Hepatocyte (in vitro differentiated cells): ENCODE results near the gene WNK2. TPM values are rescaled to one million over a fixed set of nuclear protein-coding genes. Genes with fewer than 3 reads are reported as not detected.

ENCODE experiments used
- DNase-seq: peaks from one replicate; pipeline ENCODE4 v3.0.0-alpha.2; 2016; ENCODE audit warnings: low spot score
- H2AFZ ChIP-seq: fragments of 200-600 bp; sonication (generic); 2 replicates; pipeline ENCODE4 v1.6.0; 2016; ENCODE audit warnings: antibody characterized with exemption, mild to moderate bottlenecking
- H3K27ac ChIP-seq: fragments of 200-600 bp; sonication (generic); 2 replicates; pipeline ENCODE4 v1.5.1; 2016; ENCODE audit warnings: mild to moderate bottlenecking
- H3K27me3 ChIP-seq: fragments of 200-600 bp; sonication (generic); 2 replicates; pipeline ENCODE4 v1.6.1; 2016
- H3K36me3 ChIP-seq: fragments of 200-600 bp; sonication (generic); replicated peaks from 2 replicates; pipeline ENCODE4 v1.5.1; 2016; ENCODE audit warnings: low read depth; ENCODE audit not compliant: insufficient read depth
- H3K4me1 ChIP-seq: fragments of 200-600 bp; sonication (generic); 2 replicates; pipeline ENCODE4 v1.5.1; 2016; ENCODE audit warnings: mild to moderate bottlenecking, moderate library complexity; ENCODE audit not compliant: insufficient read depth
- H3K4me2 ChIP-seq: fragments of 200-600 bp; sonication (generic); 2 replicates; pipeline ENCODE4 v1.6.0; 2016
- H3K4me3 ChIP-seq: fragments of 200-600 bp; sonication (generic); 2 replicates; pipeline ENCODE4 v1.5.1; 2016; ENCODE audit warnings: mild to moderate bottlenecking
- H3K79me2 ChIP-seq: fragments of 200-600 bp; sonication (generic); 2 replicates; pipeline ENCODE4 v1.6.0; 2017; ENCODE audit warnings: mild to moderate bottlenecking
- H3K9me2 ChIP-seq: fragments of 200-600 bp; sonication (generic); replicated peaks from 2 replicates; pipeline ENCODE4 v1.6.0; 2017; ENCODE audit warnings: mild to moderate bottlenecking; ENCODE audit not compliant: insufficient read depth
- H3K9me3 ChIP-seq: fragments of 200-600 bp; sonication (generic); 2 replicates; pipeline ENCODE4 v1.5.1; 2016; ENCODE audit warnings: low read depth, mild to moderate bottlenecking
- H4K20me1 ChIP-seq: fragments of 200-600 bp; sonication (generic); 2 replicates; pipeline ENCODE4 v1.6.0; 2016; ENCODE audit warnings: mild to moderate bottlenecking; ENCODE audit not compliant: insufficient read depth, poor library complexity, severe bottlenecking
- CTCF ChIP-seq: fragments of 200-600 bp; sonication (generic); IDR thresholded peaks from 2 replicates; pipeline ENCODE4 v1.5.1; 2016; ENCODE audit warnings: antibody characterized with exemption, mild to moderate bottlenecking; ENCODE audit not compliant: poor library complexity
- EZH2 ChIP-seq: fragments of 200-600 bp; sonication (generic); IDR thresholded peaks from 2 replicates; pipeline ENCODE4 v1.6.1; 2016; ENCODE audit warnings: antibody characterized with exemption, mild to moderate bottlenecking, borderline replicate concordance
- EZH2phosphoT487 ChIP-seq: fragments of 200-600 bp; sonication (generic); IDR thresholded peaks from one replicate; pipeline ENCODE4 v1.6.1; 2018; ENCODE audit warnings: antibody characterized with exemption, mild to moderate bottlenecking, low read depth, moderate library complexity; ENCODE audit not compliant: unreplicated experiment, severe bottlenecking
- WGBS: methylation state at CpG from one replicate; pipeline ENCODE4 v1.1.6; 2016; ENCODE audit warnings: low lambda C conversion rate; ENCODE audit errors: missing lambda C conversion rate; 5-methylcytosine and 5-hydroxymethylcytosine counted together
- polyA plus RNA-seq: library from polyadenylated mRNA; unstranded; fragments of >200 nt; fragmentation: Nextera tagmentation; extraction: Ambion mirVana; gene quantifications from 2 replicates; pipeline ENCODE4 v1.2.1, GENCODE V29; 2016
- total RNA-seq: library from RNA; depleted of rRNA; stranded (reverse); fragments of >200 nt; gene quantifications from 2 replicates; pipeline ENCODE4 v1.2.3, GENCODE V29; 2014

WNK2 gene
- total and polyA plus RNA-seq, 2 experiments from 2014 or later: 8.9 to 13.5 TPM

DNA sequence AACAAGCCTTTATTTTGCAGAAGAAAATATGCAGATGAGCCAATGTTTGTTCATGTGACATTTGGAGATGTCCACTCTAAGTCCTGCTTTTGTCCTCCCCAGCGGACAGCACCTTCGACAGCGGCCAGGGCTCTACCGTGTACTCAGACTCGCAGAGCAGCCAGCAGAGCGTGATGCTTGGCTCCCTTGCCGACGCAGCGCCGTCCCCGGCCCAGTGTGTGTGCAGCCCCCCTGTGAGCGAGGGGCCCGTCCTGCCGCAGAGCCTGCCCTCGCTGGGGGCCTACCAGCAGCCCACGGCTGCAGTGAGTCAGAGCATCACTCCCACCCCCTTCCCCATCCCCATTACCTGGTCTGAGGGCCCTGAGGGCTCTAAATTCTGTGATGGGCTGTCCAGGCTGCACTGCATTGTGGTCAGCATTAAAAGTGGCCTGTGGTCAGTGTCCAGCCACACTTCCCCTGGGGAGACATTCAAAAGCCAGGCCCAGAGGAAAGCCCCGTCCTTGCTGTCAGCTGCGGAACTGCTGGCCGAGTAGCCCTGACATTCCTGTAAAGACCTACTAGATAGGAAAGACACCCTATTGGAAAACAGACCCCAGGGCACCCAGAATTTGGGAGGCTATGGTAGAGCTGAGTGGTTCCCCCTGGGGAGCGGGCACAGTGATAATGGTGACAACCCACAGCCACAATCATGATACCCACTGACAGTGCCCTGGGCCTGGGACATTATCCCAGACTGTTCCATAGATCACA lies 69.0 kb downstream of the WNK2 start:
- no peak overlapping the region for H2AFZ ChIP-seq
- H4K20me1 ChIP-seq: no peaks in the 10 kb centered on the region
- H3K27ac ChIP-seq: no peak overlapping the region
- no peak for TF ChIP-seq EZH2phosphoT487
- no peaks in the 10 kb centered on the region for H3K27me3 ChIP-seq
- DNase-seq: no peak
- H3K36me3 ChIP-seq: no peaks in the 10 kb centered on the region
- no peaks in the 10 kb centered on the region for H3K9me3 ChIP-seq
- H3K79me2 ChIP-seq: no peaks in the 10 kb centered on the region
- no peaks in the 10 kb centered on the region for H3K9me2 ChIP-seq
- H3K4me2 ChIP-seq: no peak overlapping the region
- no peak overlapping the region for H3K4me3 ChIP-seq
- no peaks in the 10 kb centered on the region for H3K4me1 ChIP-seq
- WGBS: 91% methylated on average over 19 of the region's 20 CpGs

- no peaks in the 10 kb centered on the region for H3K36me3 ChIP-seq
- H3K4me2 ChIP-seq: no peak overlapping the region
- H3K27me3 ChIP-seq: no peaks in the 10 kb centered on the region
- H3K79me2 ChIP-seq: no peaks in the 10 kb centered on the region
- no peaks in the 10 kb centered on the region for H3K4me1 ChIP-seq
- no peaks in the 10 kb centered on the region for H4K20me1 ChIP-seq
- H2AFZ ChIP-seq: no peak overlapping the region
- no peak for TF ChIP-seq EZH2
- TF ChIP-seq EZH2phosphoT487: no peak
- TF ChIP-seq CTCF: no peak
- no peaks in the 10 kb centered on the region for H3K9me3 ChIP-seq
- 92% methylated on average over 10 of the region's 10 CpGs for WGBS
- no peak overlapping the region for H3K4me3 ChIP-seq
- no peaks in the 10 kb centered on the region for H3K9me2 ChIP-seq
- H3K27ac ChIP-seq: no peak overlapping the region
- no peak for DNase-seq
These were observed 69.7 kb downstream of the WNK2 start for GRCh38 chr9:93253633-93254032.

DNA sequence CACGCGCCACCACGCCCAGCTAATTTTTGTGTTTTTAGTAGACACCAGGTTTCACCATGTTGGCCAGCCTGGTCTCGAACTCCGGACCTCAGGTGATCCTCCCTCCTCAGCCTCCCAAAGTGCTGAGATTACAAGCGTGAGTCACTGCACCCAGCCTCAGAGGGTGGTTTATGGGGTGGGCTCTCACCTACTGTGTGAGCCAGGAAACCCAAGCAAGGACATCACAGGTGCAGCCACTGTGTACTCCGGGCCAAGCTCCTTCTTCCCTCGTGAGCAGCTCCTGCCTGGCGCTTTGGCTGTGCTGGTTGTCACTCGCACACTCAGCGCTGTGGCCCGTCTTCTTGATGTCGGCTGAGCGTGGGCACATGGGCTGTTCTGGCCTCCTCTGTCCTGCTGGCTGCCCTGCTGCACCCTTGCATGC lies 70.1 kb downstream of the WNK2 start:
- no peak overlapping the region for H2AFZ ChIP-seq
- H3K36me3 ChIP-seq: no peaks in the 10 kb centered on the region

More for the DNA sequence above, 70.1 kb downstream of the WNK2 start:
- Histone ChIP-seq H3K9me3 (no peaks in the 10 kb centered on the region), H3K4me2 (no peak overlapping the region), H3K9me2 (no peaks in the 10 kb centered on the region), H3K4me1 (no peaks in the 10 kb centered on the region), H3K27me3 (no peaks in the 10 kb centered on the region), H4K20me1 (no peaks in the 10 kb centered on the region), H3K79me2 (no peaks in the 10 kb centered on the region), H3K4me3 (no peak overlapping the region), H3K27ac (no peak overlapping the region)
- DNase-seq: no peak
- 95% methylated on average over 14 of the region's 14 CpGs for WGBS
- no peak for TF ChIP-seq CTCF
